ENCODE measurements around the gene DST.

Gene DST

DNA sequence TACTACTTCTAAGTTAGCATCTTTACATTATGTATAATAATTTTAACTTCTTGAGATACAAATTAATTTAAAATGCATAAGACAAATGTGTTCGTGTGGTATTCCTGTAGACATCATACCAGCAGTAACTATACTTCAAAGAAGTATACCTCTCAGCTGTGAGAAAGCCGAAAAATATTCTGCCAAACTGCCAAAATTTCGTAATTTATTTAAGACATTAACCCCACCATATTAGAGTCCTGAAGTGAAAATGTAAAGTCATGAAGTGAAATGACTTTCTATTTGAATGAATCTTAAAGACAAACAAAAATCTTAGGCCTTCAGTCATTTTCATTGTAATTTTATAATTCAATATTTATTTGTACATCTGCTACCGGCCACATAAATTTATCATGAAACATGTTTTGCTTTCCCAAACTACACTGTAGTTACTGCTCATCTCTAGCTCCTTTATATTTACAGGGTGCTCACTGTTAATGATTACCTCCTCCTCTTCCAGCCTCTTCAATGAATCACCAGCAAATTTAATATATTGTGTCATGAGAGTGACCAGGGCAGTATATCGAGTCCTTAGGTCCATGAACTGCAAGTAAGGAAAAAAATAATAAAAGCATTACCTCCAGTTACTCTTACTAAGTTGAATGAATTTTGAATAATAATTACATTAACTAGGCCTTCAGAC lies 18.5 kb downstream of the DST start:
- DNase-seq (ENCODE audit: low spot score), result no peak

DNA sequence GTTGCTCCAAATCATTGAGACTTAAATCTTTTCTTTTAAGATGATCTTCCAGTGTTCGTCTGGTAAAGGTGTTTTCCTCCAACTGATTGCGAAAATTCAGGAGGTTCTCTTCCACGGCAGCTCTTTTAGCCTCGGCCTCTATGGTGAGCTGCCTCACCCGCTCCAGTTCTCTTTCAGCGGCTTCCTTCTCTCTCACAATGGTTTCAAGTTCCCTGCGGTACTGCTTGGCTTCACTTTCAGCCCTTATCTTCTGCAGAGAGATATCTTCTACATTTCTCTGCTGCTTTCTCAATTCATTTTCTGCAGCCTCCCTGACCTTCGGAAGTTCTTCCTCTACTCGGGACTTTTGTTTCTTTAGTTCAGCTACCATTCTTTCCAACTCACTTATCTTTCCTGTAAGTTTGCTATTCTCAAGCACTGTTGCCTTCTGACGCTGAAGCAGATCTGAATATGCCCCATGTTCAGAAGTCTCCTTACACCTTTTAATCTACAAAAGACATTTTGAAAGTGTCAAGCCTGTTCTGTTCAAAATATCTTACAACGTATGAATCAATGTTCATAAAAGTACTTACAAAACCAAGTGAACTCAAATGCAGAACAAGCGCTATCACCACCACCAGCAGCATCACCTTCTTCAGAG lies 22.3 kb downstream of the DST start:
- DNase-seq (ENCODE audit: low spot score), result no peak

DNA sequence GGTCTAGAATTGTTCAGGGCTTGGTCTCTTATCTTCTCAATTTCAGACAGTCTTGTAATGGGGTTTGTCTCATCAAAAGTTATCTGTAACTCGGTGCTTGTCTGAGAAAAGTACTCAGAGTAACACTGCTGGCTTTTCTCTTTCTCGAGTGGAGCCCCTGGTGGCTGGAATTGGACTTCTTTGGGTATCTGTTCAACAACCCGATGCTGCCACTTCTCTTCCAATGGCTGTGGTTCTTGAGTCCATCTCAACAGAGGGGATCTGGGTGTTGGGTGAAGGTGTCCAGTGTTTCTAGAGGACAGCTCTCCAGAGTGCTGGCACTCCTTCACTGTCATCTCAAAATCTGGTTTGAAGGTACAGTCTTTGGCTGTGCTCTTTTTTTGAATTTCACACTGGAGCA lies 24.6 kb downstream of the DST start:
- peak; percentile 16 for DNase-seq (ENCODE audit: low spot score)

GRCh38 chr6:56616967-56617366 lies 25.7 kb downstream of the DST start:
- no peak for DNase-seq (ENCODE audit: low spot score)

- no peak for DNase-seq (ENCODE audit: low spot score)
These were observed 29.3 kb downstream of the DST start for GRCh38 chr6:56613247-56613851.

GRCh38 chr6:56608332-56608731 lies 34.4 kb downstream of the DST start:
- no peak for DNase-seq (ENCODE audit: low spot score)

GRCh38 chr6:56607111-56607752 lies 35.5 kb downstream of the DST start:
- no peak for DNase-seq (ENCODE audit: low spot score)

DNA sequence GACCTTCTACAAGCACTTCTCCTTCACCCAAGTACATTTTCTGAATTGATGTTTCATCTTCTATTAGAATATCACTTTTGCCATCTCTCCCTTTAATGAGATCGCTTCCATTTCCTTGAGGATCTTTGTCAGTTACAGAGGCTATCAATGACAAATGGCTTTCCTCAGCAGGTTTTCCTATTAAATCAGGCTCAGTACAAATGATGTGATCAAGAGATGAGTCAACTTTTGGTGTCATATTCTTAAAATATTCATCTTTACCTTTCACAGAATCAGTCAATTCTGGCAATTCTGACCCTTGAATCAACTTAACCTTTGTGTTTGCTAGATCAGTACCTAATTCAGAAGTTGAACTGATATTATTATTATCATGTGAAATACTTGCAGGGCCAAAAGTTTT lies 37.3 kb downstream of the DST start:
- DNase-seq (ENCODE audit: low spot score), result no peak

- DNase-seq (ENCODE audit: low spot score), result no peak
These were observed 38.5 kb downstream of the DST start for GRCh38 chr6:56604186-56604585.

GRCh38 chr6:56601390-56601789 lies 41.3 kb downstream of the DST start:
- DNase-seq (ENCODE audit: low spot score), result no peak

DNA sequence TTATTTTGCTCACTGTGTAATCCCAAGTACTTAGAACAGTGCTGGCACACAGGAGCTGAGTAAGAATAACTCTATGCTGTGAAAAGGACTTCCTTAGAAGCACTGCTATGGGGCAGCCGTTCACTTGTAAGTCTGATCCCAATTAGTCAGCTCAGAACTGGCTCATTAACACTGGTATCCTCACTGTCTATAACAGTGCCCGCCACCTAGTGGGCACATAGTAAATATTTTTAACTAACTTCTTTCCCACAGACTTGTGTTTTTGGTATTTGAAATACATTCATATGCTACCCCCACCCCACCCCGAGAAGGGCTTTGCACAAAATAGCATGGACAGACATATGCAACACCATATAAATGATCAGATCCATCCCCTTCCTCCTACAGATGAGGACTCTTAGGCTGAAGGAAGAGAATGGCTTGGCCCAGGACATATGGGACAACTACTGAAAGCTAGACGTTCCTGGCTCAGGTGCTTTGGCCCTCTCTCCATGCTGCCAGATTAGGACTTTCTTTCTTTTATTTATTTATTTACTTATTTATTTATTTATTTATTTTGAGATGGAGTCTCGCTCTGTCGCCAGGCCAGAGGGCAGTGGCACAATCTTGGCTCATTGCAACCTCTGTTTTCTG lies 47.1 kb downstream of the DST start:
- peak; percentile 82 for DNase-seq (ENCODE audit: low spot score)

DNA sequence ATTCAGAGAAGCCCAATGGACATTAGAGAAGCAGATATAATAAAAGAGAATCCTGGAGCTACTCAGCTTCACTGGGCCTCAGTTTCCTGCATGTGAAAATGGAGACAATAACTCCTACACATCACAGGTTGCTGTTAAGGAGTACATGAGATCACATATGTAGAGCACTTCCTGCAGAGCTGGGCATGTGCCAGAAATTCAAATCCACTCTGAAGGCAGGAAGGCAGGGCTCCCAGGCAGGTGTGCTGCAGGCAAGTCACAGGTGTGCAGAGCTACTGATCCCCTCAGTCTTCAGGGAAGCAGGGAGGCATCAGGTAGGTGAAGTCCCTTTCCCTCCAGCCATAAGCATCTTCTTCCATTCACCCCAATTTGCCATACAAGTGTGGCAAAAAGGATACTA lies 48.0 kb downstream of the DST start:
- DNase-seq (ENCODE audit: low spot score), result peak; percentile 17

GRCh38 chr6:56593801-56594318 lies 48.8 kb downstream of the DST start:
- peak; percentile 68 for DNase-seq (ENCODE audit: low spot score)

DNA sequence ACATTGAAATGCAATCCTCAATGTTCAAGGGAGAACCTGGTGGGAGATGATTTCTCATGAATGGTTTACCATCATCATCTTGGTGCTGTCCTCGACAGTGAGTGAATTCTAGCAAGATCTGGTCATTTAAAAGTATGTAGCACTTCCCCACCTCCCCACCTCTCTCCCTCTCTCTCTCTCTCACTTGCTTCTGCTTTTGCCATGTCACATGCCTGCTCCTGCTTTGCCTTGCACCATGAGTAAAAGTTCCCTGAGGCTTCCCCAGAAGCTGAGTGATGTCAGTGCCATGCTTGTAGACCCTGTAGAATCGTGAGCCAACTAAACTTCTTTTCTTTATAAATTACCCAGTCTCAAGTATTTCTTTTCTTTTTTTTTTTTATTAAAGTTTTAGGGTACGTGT lies 60.5 kb downstream of the DST start:
- DNase-seq (ENCODE audit: low spot score), result no peak

DNA sequence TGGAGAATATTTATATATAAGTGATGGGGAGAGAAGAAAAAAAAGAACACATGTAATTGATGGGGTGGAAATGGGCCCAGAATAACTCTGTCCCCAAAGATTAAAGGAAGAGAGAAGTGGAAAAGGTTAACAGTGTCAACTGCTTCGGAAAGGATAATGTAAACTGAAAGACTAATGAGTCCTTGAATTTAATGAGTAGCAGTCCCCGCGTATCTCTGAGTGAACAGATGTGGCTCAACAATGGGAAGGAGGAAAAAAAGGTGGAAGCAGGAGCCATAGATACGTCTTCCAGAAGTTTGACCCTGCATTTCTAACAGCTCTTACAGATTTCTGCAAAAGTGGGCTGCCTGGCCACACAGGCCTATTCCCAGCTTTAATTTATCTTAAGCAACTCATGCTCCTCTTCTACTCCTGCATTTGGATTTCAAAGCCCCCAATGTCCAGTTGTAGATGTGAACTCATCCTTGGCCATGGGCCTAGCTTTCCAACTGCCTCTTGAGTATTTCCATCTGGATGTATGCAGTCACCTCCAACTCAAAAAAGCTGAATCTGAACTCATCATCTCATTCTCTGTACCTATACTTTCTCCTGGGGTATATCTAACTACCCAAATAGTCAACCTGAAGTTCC lies 61.3 kb downstream of the DST start:
- no peak for DNase-seq (ENCODE audit: low spot score)

- DNase-seq (ENCODE audit: low spot score), result no peak
These were observed 62.4 kb downstream of the DST start for GRCh38 chr6:56580271-56580670.

GRCh38 chr6:56579155-56579851 lies 63.4 kb downstream of the DST start:
- DNase-seq (ENCODE audit: low spot score), result no peak

DNA sequence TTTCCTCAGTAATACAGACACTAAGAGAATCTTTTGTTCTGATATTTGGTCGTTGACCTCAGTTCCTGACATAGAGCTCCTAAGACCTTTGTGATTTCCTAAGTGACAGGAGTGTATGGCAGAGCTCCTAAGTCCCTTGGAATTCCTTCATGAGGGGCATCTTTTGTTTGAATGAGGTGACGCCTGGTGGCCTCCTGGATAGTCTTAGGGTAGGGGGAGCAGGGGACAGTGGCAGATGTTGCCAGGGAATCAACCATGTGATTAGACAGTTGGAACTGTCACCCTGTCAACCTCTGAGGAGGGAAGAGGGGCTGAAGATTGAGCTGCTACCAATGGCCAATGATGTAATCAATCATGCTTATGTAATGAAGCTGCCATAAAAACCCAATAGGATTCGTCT lies 67.0 kb downstream of the DST start:
- DNase-seq (ENCODE audit: low spot score), result no peak

GRCh38 chr6:56574292-56574691 lies 68.4 kb downstream of the DST start:
- DNase-seq (ENCODE audit: low spot score), result no peak

DNA sequence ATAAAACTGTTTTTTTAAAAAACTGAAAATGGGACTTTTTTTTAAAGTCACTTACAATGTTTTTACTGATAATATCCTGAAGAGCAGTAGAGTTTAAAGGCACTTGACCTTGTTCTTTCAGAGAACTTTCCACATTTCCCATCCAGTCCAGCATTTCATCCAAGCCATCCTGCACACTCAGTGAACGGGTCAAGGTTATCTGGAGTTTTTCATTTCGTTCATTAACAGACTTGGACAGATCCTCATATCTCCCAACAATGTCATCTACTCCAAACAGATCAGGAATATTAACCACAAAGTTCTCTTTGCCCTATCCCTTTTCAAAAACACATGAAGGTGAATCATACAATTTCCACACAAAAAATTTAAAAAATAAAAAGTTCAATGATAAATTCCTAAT lies 69.1 kb downstream of the DST start:
- DNase-seq (ENCODE audit: low spot score), result no peak

GRCh38 chr6:56572788-56573471 lies 69.8 kb downstream of the DST start:
- DNase-seq (ENCODE audit: low spot score), result no peak
